HG03095 (cell line): ENCODE measurements around the gene FTCD.
"Not testable (repeated sequence)": the region's sequence is repeated elsewhere in the genome, so short reads cannot be mapped to it uniquely, and the experiment has no call there.

Experiments used
- ATAC-seq: cut with Tn5 transposase; IDR thresholded peaks from one replicate; pipeline ENCODE4 v1.9.1; 2021; ENCODE audit warnings: moderate library complexity; ENCODE audit not compliant: unreplicated experiment

FTCD gene

DNA sequence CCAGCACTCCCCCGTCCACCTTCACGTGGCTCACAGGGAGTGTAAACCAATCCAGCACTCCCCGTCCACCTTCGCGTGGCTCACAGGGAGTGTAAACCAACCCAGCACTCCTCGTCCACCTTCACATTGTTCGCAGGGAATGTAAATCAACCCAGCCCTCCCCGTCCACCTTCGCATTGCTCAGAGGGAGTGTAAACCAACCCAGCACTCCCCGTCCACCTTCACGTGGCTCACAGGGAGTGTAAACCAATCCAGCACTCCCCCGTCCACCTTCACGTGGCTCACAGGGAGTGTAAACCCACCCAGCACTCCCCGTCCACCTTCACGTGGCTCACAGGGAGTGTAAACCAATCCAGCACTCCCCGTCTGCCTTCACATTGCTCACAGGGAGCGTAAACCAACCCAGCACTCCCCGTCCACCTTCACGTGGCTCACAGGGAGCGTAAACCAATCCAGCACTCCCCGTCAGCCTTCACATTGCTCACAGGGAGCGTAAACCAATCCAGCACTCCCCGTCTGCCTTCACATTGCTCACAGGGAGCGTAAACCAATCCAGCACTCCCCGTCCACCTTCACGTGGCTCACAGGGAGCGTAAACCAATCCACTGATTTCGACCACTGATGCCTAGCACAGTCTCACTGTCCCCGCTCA, 14.9 kb downstream of the FTCD start:
- ATAC-seq: not testable (repeated sequence)

- no peak for ATAC-seq
These were observed 15.7 kb downstream of the FTCD start for GRCh38 chr21:46139686-46140085.

GRCh38 chr21:46138383-46138970, 16.9 kb downstream of the FTCD start:
- ATAC-seq: no peak

- ATAC-seq: no peak
These were observed 17.5 kb downstream of the FTCD start for GRCh38 chr21:46137908-46138307.

GRCh38 chr21:46136739-46137349, 18.5 kb downstream of the FTCD start:
- ATAC-seq: no peak

GRCh38 chr21:46135782-46136395, 19.5 kb downstream of the FTCD start:
- no peak for ATAC-seq

GRCh38 chr21:46131838-46132651, 23.3 kb downstream of the FTCD start:
- no peak for ATAC-seq

DNA sequence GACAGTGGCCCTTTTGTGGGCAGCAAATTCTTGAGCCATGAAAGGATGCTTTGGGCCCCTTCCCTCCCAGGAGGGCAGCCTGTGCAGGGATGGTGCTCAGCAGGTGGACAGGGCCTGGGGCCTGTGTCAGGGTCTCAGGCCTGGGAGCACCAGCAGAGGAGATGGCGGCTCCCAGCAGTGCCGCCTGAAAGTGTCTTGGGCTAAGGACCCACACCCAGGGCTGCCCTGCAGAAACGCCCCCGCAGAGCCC, 23.9 kb downstream of the FTCD start:
- ATAC-seq: no peak

DNA sequence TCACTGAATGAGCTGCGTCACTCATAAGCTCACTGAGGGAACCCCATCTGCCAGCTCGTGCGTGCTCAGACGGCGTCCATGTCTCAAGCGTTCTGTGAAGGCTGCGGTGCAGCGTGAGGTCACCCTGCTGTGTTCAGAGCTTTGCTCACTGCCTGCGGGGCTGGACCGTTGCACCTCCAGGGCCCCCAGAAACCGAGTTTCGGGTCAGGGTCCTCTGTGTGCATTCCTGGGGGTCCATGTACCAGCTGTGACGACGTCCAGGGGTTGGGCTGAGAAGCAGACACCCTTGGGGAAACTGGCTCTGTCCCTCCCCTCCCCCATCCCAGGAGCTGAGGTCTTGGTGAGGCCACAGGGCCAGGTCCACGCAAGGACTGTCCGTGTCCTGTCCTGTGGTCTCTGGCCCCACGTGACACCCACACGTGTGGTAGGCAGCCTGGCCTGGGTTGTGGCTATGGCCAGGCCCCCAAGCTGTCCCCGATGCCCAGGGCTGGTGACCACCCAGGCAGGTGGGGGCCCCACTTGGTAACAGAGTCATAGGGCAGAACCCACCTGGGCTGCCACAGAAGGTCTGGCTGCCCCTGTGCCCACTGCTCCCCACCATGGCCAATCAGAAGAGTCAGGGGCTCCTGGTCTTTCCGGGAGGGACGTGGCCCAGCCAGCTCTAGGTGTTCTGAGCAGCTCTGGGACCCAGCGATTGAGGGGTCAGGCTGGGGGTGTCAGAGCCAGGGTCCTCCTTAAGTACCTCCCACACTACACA, 24.4 kb downstream of the FTCD start:
- ATAC-seq: no peak

- ATAC-seq: no peak
These were observed 25.3 kb downstream of the FTCD start for GRCh38 chr21:46129846-46130651.

DNA sequence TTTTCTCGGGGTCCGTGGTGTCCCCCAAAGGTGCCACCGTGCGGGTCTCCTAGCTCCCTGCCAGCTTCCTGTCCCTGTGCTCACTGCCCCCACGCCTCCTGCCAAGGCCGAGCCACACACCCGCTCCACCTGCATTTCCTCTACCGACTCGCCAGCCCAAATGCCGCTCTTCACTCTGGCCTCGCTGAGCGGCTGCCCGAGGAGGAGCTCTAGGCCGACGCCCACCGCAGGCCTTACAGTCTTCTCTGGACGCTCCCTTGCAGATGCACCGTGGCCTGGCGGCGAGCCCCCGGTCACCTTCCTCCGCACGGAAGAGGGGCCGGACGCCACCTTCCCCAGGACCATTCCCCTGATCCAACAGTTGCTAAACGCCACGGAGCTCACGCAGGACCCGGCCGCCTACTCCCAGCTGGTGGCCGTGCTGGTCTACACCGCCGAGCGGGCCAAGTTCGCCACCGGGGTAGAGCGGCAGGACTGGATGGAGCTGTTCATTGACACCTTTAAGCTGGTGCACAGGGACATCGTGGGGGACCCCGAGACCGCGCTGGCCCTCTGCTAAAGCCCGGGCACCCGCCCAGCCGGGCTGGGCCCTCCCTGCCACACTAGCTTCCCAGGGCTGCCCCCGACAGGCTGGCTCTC, 26.3 kb downstream of the FTCD start:
- no peak for ATAC-seq

- no peak for ATAC-seq
These were observed 27.1 kb downstream of the FTCD start for GRCh38 chr21:46128106-46128932.

DNA sequence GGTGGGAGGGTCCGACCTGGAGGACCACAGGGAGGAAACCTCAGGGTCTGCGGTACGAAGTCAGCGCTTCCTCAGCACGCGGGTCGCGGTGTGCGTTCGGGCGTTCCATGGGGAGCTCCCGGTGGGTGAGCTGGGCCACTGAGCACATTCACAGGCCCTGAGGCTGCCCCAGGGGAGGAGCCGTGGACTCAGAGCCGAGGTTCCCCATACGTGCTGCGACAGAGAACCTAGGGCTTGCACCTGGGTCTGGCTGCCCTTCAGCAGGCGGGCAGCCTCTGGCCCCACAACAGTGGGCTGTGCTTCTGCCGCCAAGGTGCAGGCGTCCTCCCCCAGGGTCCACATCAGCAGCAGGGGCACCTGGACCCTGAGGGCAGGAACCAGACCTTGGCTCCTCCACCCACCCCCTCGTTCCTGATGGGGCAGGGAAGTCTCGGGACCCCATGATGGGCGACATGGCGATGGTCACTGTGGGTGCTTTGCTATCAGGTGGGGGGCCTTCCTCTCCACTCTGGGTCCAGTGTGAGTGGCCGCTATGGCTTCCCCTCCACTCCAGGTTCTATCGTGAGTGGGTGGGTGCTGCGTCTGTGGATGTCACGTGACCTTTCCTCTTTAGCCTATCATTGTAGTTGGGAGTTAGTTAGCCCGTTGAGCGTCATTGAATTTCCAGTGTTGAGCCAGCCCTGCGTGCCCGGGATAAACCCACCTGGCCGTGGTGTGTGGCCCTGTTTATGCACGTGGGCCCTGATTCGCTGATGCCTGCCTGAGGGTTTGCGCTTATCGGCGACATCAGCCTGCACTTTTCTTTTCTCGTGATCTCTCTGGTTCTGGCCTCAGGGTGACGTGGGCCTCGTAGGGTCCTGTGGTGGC, 27.9 kb downstream of the FTCD start:
- no peak for ATAC-seq

GRCh38 chr21:46126309-46127238, 28.8 kb downstream of the FTCD start:
- ATAC-seq: no peak

DNA sequence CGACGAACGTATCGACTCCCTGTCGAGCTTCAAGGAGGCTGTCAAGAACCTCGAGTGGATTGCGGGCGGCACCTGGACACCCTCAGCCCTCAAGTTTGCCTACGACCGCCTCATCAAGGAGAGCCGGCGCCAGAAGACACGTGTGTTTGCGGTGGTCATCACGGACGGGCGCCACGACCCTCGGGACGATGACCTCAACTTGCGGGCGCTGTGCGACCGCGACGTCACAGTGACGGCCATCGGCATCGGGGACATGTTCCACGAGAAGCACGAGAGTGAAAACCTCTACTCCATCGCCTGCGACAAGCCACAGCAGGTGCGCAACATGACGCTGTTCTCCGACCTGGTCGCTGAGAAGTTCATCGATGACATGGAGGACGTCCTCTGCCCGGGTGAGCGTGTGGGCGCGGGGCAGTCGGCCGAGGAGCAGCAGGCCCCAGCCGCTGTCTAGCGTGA, 29.5 kb downstream of the FTCD start:
- ATAC-seq: no peak
